KOPT-K1 (cell line): ENCODE results near the gene TMA16.
"Not testable (repeated sequence)": the region's sequence is repeated elsewhere in the genome, so short reads cannot be mapped to it uniquely, and the experiment has no call there.

ENCODE experiments used
- H3K27ac ChIP-seq: fragments of 200-600 bp; sonication (generic); 2 replicates; pipeline ENCODE4 v1.5.1; 2016; ENCODE audit warnings: antibody characterized with exemption, mild to moderate bottlenecking, low read depth, low read length; ENCODE audit not compliant: poor library complexity, severe bottlenecking
- H3K36me3 ChIP-seq: fragments of 200-600 bp; sonication (generic); 2 replicates; pipeline ENCODE4 v1.5.1; 2017; ENCODE audit warnings: antibody characterized with exemption, mild to moderate bottlenecking, low read length, moderate library complexity; ENCODE audit not compliant: insufficient read depth
- H3K9me3 ChIP-seq: fragments of 200-600 bp; sonication (generic); 2 replicates; pipeline ENCODE4 v1.5.1; 2017; ENCODE audit warnings: antibody characterized with exemption, low read length, mild to moderate bottlenecking; ENCODE audit not compliant: insufficient read depth, poor library complexity, severe bottlenecking

Gene TMA16

DNA sequence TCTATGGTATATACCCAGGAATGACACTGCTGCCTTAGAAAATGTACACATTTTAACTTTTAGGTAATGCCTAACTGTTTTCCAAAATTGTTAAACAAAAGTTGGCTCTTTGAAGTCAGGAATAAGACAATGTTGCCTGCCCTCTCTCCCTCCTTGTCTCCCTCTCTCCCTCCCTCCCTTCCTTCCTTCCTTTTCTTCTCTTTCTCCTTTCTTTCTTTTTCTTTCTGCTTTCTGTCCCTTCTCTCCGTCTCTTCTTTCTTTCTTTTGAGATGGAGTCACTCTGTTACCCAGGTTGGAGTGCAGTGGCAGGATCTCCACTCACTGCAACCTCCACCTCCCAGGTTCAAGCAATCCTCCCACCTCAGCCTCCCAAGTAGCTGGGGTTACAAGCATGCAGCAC lies 4.6 kb upstream of the TMA16 start:
- no peaks in the 10 kb centered on the region for H3K9me3 ChIP-seq
- H3K36me3 ChIP-seq, result no peaks in the 10 kb centered on the region
- no peak overlapping the region for H3K27ac ChIP-seq

DNA sequence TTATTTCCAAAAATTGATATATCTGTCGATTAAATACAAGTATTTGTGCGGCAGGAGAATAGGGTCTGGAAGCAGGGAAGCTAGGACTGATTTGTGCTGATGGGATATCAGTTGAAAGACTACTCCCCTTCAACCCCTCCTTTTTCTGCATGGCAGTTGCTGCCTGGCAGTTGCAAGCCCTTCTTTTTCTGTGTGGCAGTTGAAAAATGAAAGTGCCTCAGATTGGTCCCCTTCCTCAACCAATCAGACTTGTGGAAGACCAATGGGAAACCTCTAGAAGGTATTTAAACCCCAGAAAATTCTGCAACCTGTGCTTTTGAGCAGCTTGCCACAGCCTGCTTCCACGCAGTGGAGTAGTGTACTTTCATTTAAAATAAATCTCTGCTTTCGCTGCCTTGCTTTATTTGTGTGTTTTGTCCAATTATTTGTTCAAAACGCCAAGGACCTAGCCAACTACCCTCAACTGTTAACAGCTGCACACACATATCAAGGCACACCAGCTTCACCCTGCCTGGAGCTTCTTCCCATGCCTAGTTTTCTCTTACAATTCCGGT lies 1.5 kb upstream of the TMA16 start:
- no peaks in the 10 kb centered on the region for H3K9me3 ChIP-seq
- peak overlapping the region; percentile 93 for H3K27ac ChIP-seq
- H3K36me3 ChIP-seq, result peaks cover 14% of the 10 kb centered on the region

DNA sequence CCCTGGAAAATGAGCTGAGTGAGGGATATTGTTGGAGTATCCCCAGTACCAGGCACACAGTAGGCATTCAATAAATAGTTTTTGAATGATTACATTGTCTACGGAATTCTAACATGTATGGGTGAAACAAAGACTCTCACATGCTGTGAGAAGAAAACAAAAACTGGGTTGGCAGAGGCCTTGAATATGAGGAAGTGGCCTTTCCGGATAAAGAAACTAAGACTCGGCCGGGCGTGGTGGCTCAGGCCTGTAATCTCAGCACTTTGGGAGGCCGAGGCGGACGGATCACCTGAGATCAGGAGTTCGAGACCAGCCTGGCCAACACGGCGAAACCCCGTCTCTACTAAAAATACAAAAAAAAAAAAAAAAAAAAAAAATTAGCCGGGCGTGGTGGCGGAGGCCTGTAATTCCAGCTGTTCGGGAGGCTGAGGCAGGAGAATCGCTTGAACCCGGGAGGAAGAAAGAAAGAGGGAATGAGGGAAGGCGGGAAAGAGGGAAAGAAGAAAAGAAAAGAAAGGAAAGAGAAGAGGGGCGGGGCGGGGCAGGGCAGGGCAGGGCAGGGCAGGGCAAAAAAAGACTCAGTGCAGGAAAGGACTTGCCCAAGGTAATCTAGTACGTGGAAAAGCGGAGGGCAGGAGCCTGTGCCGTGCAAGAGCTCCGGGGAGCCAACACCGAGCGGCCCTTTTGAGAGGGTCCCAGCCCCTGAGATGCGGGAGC lies 689 bp upstream of the TMA16 start:
- Histone ChIP-seq H3K9me3 (no peaks in the 10 kb centered on the region), H3K36me3 (peaks cover 14% of the 10 kb centered on the region), H3K27ac (peak overlapping the region; percentile 93)

DNA sequence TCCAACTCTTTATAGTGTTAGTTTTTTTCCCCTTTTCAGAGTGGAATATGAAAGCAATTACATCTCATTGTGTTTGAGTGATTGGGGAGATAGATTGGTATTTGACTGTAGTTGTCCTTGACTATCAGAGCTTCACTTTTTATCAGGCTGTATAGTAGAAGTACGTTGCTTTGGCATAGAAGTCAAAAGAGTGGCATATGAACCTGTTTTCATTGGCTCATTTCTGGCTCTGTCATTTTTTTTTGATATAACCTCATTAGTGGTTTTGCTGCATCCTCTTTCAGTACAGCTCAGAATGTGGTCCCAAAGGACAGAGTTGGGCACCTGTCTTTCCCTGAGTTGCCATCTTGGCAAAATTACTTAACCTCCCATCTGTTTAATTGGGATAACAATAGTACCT lies 1.4 kb downstream of the TMA16 start:
- peak overlapping the region; percentile 93 for H3K27ac ChIP-seq
- H3K36me3 ChIP-seq, result peaks cover 18% of the 10 kb centered on the region

DNA sequence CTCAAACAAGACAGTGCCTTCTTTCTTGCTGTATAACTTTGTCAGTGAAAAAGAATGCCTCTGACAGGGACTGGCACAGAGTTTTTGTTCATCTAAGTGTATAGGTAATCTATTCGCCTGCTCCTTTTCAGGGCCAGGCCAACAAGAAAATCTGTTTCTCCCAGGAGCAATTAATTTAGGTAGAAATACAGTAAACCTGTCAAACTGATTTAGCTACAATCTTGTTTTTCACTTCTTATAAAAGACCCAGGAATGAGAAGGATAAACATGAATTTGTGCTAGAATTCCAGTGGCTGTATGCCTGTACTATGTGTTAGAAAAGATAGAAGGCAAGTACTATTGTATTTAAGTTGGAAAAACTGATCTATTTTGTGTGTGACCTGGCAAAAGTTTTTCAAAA lies 6.1 kb downstream of the TMA16 start:
- Histone ChIP-seq H3K9me3 (no peaks in the 10 kb centered on the region), H3K36me3 (peaks cover 37% of the 10 kb centered on the region), H3K27ac (no peak overlapping the region)

More for the DNA sequence above, 1.4 kb downstream of the TMA16 start:
- no peaks in the 10 kb centered on the region for H3K9me3 ChIP-seq

DNA sequence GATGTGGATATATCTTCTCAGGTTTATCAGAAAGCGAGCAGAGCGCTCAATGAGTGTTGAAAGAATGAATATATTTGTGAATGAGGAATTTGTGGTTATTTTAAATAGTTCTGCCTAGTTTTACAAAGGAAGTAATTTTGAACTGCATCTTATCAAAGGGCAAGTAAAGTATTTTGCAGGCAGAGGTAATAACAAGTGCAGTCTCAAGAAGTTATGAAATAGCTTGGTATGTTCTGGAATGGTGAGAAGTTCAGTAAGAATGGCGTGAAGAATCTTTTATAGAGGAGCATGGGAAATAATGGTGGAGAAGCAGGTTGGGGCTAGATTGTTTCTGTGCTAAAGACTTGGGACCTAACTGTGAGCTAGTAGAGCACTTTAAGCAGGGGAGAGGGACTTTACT lies 10.9 kb downstream of the TMA16 start:
- Histone ChIP-seq H3K27ac (no peak overlapping the region), H3K36me3 (peaks cover 64% of the 10 kb centered on the region), H3K9me3 (no peaks in the 10 kb centered on the region)

DNA sequence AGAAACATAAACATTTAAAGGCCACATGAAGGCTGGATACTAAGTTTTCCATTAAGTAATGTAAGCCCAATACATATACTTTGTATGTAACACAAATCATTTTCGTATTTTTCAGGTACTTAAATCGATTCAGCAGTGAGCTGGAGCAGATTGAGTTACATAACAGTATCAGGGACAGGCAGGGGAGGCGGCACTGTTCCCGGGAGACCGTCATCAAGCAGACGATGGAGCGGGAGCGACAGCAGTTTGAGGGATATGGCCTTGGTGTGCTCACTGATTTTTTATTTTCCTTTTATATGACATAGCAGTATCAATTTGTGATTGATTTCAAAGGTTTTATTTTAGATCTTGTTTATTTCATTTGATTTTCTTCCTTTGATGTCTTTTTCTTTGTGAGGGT lies 20.7 kb downstream of the TMA16 start:
- Histone ChIP-seq H3K9me3 (no peaks in the 10 kb centered on the region), H3K27ac (no peak overlapping the region), H3K36me3 (peaks cover 99% of the 10 kb centered on the region)

DNA sequence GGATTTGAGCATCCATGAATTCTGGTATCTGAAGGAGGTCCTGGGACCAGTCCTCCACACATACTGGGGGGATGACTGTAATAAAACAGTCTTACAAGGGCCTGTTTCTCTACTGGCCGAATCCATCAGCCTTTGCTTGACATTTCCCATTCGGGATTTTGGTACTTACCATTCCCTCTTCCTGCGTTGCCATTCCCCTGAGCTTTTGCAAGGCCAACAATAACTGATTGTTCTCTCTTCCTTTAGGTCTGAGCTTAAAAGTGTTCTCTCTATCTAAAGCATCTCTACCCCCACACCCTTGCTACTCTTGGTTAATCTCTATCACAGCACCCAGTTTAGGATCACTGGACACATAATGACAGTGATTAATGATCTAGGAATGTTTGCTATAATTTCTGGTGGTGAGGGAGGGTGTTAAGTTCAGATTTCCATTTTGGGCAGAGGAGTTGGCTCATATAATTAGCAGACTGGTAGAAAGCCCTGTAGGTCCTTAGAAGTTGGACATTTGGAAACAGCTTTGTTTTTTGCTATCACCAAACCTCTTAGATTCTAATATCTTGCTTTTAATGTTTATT lies 29.4 kb downstream of the TMA16 start:
- Histone ChIP-seq H3K36me3 (peaks cover 89% of the 10 kb centered on the region), H3K27ac (no peak overlapping the region), H3K9me3 (no peaks in the 10 kb centered on the region)

DNA sequence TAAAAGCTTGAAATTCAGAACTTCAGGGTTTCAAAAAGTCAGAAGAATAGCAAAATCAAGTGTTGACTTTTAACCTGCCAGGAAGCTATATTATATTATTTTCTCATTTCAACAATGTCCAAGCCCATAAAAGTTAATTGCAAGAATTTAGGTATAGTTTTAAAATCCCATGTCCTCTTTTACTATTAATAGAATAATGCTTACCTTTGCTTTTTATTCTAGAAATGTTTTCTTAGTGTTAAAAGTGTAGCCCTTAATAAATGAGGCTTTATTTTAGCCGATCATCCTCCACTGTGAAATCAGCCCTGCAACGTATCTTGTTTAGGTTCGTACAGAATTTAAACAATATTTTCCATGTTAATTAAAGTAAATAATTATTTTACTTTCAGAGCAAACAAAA lies 31.5 kb downstream of the TMA16 start:
- H3K9me3 ChIP-seq, result no peaks in the 10 kb centered on the region
- peaks cover 88% of the 10 kb centered on the region for H3K36me3 ChIP-seq

DNA sequence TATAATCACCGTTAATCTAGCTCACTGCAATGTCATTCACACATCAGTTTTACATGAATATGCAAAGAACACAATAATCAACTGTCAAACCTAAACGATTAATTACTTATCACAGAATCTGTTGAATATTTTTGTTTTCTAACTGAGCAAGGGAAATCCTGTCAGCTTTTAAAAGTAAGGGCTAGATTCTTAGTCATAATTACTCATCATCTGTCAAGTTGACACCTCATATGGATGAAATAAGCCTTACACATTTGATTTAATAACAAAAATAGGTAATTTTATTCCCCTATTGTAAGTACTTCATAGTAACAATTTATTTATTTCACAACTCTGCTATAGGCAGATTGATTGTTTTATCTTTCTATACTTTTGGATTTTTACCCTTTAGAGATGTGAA lies 32.7 kb downstream of the TMA16 start:
- H3K9me3 ChIP-seq, result no peaks in the 10 kb centered on the region
- no peak overlapping the region for H3K27ac ChIP-seq
- peaks cover 88% of the 10 kb centered on the region for H3K36me3 ChIP-seq

More for the DNA sequence above, 31.5 kb downstream of the TMA16 start:
- H3K27ac ChIP-seq, result no peak overlapping the region

DNA sequence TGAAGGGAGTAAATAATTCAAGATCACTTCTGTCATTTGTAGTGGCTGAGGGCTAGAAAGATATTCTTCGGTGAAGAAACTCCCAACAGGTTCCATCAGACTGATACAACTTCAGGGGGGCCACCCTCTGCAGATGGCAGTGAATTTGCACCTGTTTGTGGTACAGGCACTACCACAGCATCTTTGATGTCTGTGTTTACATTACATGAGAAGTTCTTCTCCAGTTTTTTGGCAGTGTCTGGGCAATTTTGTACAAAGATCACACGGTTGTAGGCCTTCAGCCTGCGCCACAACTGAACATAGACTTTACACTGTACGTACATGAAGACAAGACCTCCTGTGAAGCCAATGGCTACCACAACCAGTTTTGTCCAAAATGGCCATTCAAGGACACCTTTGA lies 34.2 kb downstream of the TMA16 start:
- H3K9me3 ChIP-seq, result no peaks in the 10 kb centered on the region
- peaks cover 85% of the 10 kb centered on the region for H3K36me3 ChIP-seq
- H3K27ac ChIP-seq, result peak overlapping the region; percentile 20

DNA sequence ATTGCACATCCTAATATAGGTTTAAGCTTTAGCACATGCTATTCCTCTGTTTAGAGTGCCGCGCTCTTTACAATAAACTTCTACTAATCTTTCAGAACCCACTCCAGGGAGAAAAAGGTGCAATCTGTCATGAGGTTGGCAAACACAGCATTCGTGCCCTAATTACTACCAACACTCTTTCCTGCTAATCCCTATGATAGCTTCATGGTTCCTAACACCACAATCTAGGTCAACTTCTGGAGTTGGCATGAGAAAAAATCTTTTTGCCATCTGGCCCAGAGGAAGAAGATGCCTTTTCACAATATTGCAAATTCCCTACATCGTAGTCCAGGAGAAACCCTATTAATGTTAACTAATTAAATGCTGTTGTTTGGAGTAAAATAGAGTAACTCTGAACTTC lies 39.6 kb downstream of the TMA16 start:
- Histone ChIP-seq H3K27ac (no peak overlapping the region), H3K9me3 (no peaks in the 10 kb centered on the region), H3K36me3 (peaks cover 74% of the 10 kb centered on the region)

DNA sequence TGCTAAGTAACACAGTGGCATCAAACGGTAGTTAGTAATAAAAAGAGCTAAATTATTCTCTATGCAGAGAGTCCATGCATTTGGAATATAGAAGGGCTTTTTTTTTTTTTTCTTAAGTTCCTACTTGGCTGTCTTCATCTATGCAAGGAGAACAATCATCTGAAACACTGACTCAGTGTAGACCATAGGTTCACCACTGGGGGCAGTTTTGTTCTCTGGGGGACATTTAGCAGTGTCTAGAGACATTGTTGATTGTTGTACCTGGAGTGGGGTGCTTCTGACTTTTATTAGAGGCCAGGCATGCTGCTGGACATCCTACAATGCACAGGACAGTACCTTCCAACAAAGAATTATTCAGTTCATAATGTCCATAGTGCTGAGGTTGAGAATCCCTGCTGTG lies 41.2 kb downstream of the TMA16 start:
- Histone ChIP-seq H3K9me3 (no peaks in the 10 kb centered on the region), H3K36me3 (peaks cover 73% of the 10 kb centered on the region), H3K27ac (no peak overlapping the region)

DNA sequence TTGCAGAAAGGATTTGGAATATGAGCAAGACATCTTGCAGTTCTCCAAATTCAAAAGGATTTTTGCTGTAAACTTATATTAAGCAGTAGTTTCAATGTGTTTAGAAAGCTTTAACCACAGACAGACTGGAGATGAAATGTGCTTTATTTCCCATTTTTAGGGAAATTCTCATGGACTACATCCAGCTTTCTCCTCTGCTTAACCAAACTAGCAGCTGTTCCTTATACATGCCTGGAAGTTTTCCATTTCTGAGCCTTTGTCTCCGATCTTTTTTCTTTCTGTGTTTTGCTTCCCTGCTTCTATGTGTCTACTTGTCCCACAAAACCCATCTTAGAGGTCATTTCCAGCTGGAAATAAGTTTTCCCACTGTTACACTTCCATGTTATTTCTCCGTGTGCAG lies 41.6 kb downstream of the TMA16 start:
- H3K27ac ChIP-seq, result no peak overlapping the region
- H3K9me3 ChIP-seq, result no peaks in the 10 kb centered on the region
- peaks cover 73% of the 10 kb centered on the region for H3K36me3 ChIP-seq

DNA sequence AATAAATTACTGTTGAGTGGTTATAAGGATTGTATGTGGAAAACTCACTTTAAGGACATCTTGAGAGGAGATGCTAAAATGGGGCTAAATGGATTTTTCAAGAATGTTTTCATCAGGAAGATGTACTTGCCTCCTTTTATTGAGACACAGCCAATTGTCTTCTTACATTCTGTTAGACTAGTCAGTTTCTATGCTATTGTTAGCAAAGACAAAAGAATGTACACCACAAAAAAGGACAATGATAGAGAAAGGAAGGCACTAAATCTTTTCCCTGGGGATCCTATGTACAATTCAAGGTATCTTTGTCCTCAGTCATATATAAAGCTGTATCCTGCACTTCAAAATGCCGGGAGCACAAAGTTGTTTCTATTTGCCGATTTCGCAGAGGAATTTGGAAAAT lies 42.6 kb downstream of the TMA16 start:
- no peaks in the 10 kb centered on the region for H3K9me3 ChIP-seq
- H3K27ac ChIP-seq, result no peak overlapping the region
- H3K36me3 ChIP-seq, result peaks cover 68% of the 10 kb centered on the region

DNA sequence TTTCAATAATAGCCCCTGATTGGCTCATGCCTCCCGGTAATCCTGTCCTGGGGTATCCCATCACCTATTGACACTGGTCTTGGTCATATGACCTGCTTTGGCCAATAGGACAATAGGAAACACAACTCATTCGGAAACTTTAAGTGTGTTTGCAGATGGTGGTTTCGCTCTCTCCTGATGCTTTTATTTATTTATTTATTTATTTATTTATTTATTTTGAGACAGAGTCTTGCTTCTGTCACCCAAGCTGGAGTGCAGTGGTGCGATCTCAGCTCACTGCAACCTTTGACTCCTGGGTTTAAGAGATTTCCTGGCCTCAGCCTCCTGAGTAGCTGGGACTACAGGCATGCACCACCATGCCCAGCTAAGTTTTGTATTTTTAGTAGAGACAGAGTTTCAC lies 44.3 kb downstream of the TMA16 start:
- H3K9me3 ChIP-seq, H3K27ac ChIP-seq: not testable (repeated sequence)
- peaks cover 63% of the 10 kb centered on the region for H3K36me3 ChIP-seq
